Measurements from ENCODE around the gene CSTPP1.
A peak's percentile ranks its signal among the peaks of the same experiment; 100 is the strongest.

Gene CSTPP1

DNA sequence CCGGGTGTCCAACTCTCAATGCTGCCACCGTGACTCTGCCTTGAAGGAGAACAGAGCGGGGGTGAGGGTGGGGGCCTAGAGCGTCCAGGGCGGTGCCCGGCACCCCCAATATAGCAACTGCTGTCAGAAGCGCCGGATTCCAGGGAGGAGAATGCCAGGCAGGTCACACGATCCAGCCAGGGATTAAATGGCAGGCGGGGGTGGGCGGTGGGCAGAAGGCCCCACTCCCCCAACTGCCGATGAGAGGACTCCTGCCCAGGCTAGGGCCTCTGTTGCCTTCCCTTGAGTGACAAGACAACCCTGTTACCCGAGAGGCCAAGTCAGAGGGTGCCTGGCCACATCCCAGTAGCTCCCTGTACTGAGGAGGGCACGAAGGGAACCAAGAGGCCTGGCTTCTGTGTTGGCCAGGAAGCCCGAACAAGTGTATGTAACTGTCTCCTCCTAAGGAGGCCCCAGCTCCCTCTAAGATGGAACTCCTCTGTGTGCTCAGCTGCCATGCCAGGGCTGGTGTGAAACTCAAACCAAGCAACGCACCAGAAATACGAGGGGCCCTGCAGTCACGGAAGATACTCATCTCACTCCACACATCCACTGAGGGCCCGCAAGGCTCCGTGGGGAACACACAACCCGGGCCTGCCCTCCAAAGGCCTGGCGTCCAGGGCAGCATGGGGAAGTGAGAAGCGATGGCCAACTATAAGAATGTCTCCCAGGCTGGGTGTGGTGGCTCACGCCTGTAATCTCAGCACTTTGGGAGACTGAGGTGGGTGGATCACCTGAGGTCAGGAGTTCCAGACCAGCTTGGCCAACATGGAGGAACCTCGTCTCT is 246.7 kb downstream of the CSTPP1 start:
- no peak overlapping the region for H3K4me3 ChIP-seq (ENCODE audit: low read length)
- peaks cover 19% of the 10 kb centered on the region for H3K27me3 ChIP-seq (ENCODE audit: insufficient read depth, low read length)
- H3K9me3 ChIP-seq (ENCODE audit: insufficient read depth, low read depth, low read length): no peaks in the 10 kb centered on the region
- H3K36me3 ChIP-seq (ENCODE audit: insufficient read depth, low read length): peaks cover 19% of the 10 kb centered on the region; the same call in 1 of the 2 replicates
- no peak overlapping the region for H3K9ac ChIP-seq (ENCODE audit: low read depth, low read length)
- peaks cover 5% of the 10 kb centered on the region; the same call in 1 of the 2 replicates for H3K4me1 ChIP-seq (ENCODE audit: insufficient read depth, low read length)
- no peak overlapping the region for H3K27ac ChIP-seq (ENCODE audit: low read depth, low read length)
- WGBS: 93% methylated on average over 25 of the region's 25 CpGs

DNA sequence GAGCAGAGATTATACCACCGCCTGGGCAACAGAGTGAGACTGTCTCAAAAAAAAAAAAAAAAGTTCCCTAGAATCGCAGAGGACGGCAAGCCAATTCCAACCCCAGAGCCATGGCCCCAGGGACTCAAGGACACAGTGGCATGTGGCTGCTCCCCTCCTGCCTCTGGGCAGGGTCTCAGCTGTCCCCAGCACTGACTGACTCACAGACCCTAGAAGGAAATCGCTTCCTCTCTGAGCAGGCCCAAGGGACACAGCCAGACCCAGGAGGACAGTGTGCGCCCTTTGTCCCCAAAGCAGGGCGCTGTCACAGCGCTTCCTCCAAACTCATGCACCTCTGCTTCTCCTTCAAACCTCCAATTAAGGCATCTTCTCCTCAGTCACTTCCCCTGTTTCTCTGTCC is 247.4 kb downstream of the CSTPP1 start:
- Histone ChIP-seq H3K9ac (ENCODE audit: low read depth, low read length) (no peak overlapping the region), H3K4me1 (ENCODE audit: insufficient read depth, low read length) (peaks cover 5% of the 10 kb centered on the region; the same call in 1 of the 2 replicates), H3K27me3 (ENCODE audit: insufficient read depth, low read length) (peaks cover 21% of the 10 kb centered on the region), H3K27ac (ENCODE audit: low read depth, low read length) (no peak overlapping the region), H3K9me3 (ENCODE audit: insufficient read depth, low read depth, low read length) (no peaks in the 10 kb centered on the region), H3K4me3 (ENCODE audit: low read length) (no peak overlapping the region), H3K36me3 (ENCODE audit: insufficient read depth, low read length) (peaks cover 12% of the 10 kb centered on the region; the same call in 1 of the 2 replicates)
- 96% methylated on average over 7 of the region's 7 CpGs for WGBS

DNA sequence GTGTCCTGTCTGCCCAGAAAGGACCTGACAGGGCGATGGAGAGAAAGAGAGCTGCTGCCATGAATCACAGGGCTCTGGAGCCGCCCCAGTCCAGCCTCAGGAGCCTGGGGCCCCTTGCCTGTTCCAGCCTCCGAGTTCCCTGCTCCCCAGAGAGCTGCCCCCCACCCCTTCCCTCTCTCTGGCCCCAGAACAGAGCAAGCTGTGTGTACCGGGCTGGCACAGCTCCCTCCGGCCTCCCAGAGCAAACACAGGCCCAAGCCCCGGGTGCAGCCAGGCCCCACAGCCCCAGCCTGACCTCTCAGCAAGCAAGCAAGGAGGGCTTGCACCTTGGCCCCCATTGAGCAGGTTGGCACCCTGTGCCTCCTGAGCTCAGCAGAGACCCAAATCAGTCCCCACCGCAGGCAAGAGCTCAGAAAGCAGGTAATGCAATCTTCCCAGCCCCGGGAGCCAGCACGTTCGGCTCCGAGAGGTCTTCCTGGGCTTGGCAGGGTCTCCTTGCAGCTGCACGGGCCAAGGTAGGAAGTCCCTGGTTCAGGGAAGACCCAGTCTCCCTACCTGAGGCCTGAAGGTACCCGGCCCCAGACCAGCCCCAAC is 248.2 kb downstream of the CSTPP1 start:
- H3K9ac ChIP-seq (ENCODE audit: low read depth, low read length): peak overlapping the region; percentile 56
- WGBS: 37% methylated on average over 13 of the region's 13 CpGs
- H3K36me3 ChIP-seq (ENCODE audit: insufficient read depth, low read length): peaks cover 5% of the 10 kb centered on the region; the same call in 1 of the 2 replicates
- H3K27ac ChIP-seq (ENCODE audit: low read depth, low read length): peak overlapping the region; percentile 99
- peaks cover 21% of the 10 kb centered on the region for H3K27me3 ChIP-seq (ENCODE audit: insufficient read depth, low read length)
- peaks cover 5% of the 10 kb centered on the region; the same call in 1 of the 2 replicates for H3K4me1 ChIP-seq (ENCODE audit: insufficient read depth, low read length)
- H3K9me3 ChIP-seq (ENCODE audit: insufficient read depth, low read depth, low read length): no peaks in the 10 kb centered on the region
- peak overlapping the region; percentile 75 for H3K4me3 ChIP-seq (ENCODE audit: low read length)

DNA sequence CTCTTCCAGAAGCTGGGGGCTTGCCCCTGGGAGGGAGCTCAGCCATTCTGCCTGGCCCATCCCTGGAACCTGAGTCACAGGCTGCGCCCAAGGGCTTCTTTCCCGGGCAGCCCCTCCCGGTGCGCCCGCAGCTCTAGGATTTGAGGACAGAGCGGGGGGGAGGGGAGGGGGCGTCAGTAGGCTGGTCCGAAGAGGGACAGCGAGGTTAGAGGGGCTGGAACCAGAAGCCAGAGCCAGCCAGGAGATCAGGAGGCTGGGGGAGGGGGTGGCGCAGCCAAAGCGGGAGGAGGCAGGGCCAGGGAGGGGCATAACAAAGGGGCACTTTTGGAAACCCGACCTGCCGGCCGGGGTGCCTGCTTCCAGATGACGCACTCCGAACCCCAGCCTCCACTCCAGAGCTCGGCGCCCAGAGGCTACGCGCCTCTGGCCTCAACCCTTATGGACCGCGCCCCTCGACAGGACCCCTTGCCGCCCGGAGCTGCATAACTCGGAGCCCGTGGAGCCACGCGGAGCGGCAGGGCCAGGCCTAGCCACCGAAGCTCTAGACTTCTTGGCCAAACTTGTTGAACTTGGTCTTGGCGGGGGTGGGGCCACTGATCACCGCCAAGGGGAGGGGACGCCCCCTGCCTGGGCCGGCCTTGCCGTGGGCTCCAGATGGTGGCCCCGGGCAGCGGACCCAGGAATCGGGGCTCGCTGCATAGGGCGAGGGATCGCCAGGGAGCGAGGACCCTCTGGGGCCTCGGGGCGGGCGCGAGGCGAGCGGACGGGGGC is 248.9 kb downstream of the CSTPP1 start:
- peak overlapping the region; percentile 99 for H3K27ac ChIP-seq (ENCODE audit: low read depth, low read length)
- H3K4me3 ChIP-seq (ENCODE audit: low read length): peak overlapping the region; percentile 75
- no peaks in the 10 kb centered on the region; the same call in 1 of the 2 replicates for H3K36me3 ChIP-seq (ENCODE audit: insufficient read depth, low read length)
- H3K4me1 ChIP-seq (ENCODE audit: insufficient read depth, low read length): peaks cover 5% of the 10 kb centered on the region; the same call in 1 of the 2 replicates
- under 1% methylated on average over 50 of the region's 50 CpGs for WGBS
- H3K9me3 ChIP-seq (ENCODE audit: insufficient read depth, low read depth, low read length): no peaks in the 10 kb centered on the region
- peak overlapping the region; percentile 89 for H3K9ac ChIP-seq (ENCODE audit: low read depth, low read length)
- H3K27me3 ChIP-seq (ENCODE audit: insufficient read depth, low read length): peaks cover 21% of the 10 kb centered on the region

DNA sequence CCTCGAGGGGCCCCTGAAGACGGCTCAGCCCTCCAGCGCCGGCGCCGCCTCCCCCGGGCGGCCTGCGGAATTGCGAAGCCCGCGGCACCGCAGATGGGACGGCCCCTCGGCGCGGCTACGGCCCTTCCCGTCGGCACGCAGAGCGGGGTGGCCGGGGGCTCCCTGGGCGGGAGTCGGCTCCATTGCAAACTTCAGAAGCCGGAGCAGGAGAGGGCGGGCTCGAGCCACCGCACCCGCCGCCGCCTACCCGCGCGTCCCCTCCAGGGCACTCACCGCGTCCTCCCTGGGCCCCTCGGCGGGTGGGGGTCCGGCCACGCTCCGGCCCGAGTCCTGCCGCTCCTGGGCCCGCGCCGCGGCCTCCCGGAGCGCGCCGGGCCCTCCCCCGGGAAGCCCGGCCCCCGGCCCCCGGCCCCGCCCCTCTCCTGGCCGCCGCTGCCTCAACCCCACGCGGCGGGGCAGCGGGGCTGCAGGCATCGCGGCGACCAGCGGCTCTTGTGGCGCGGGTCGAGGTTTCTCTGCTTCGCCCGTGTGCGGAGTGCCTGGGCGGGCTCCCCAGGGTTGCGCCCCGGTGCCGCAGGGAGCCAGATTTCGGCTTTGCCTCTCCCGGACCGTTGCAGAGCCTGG is 249.6 kb downstream of the CSTPP1 start, which contains the start of gene PACSIN3:
Gene PACSIN3 (minus strand): TSS at position 359 of the 624 bp plus-strand sequence. CDS start 3,707 bp downstream, outside the sequence.
- H3K4me1 ChIP-seq (ENCODE audit: insufficient read depth, low read length): peaks cover 5% of the 10 kb centered on the region; the same call in 1 of the 2 replicates
- H3K36me3 ChIP-seq (ENCODE audit: insufficient read depth, low read length): no peaks in the 10 kb centered on the region; the same call in 1 of the 2 replicates
- H3K9me3 ChIP-seq (ENCODE audit: insufficient read depth, low read depth, low read length): no peaks in the 10 kb centered on the region
- H3K4me3 ChIP-seq (ENCODE audit: low read length): peak within 1 kb of the TSS; percentile 75
- peak within 1 kb of the TSS; percentile 89 for H3K9ac ChIP-seq (ENCODE audit: low read depth, low read length)
- peak within 1 kb of the TSS; percentile 99 for H3K27ac ChIP-seq (ENCODE audit: low read depth, low read length)
- WGBS: under 1% methylated on average over 80 of the region's 80 CpGs
- peaks cover 21% of the 10 kb centered on the region for H3K27me3 ChIP-seq (ENCODE audit: insufficient read depth, low read length)

DNA sequence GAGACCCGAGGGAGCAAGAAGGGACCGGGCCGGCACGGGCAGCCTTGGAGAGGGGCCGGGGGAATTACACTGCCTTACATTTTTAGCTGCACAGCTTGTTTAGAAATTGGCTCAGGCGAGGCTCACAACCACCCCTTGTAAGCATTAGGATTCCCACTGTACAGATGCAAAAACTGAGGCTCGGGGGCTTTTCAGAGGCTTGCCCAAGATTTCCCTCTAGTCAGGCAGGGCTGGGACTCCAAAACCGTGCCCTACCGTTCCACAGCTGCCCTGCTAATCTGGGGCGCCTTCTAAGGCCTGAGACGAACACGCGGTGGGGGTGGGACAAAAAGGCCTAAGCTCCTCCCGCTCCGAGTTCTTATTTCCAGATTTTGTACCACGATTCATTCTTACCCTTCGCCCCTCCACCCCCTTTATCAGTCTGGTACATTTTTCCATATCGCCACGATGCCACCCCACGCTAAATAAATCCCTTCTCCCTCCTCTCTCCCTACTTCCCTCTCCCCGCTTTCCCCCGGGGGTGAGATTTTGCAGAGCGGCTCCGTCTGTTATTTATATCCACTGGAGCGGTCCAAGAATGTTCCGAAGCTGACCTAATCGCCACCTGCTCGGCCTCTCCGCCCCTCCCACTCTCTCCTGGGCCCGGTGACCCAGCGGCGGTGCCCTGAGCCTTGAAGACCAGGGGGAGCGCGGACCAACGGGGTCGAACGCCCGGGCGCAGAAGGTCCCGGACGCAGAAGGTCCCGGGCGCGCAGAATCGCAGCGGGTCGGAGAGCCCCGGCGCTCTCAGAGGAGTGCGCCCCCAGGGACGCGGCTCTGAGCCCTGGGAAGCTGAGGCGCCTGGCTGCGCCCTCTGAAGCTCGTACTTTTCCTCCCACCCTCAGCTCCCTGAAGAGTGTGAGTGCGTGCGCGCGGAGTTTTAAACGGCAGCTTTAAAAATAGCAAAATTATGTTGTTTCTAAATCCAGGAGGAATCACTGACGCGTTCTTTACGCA is 250.4 kb downstream of the CSTPP1 start:
- peaks cover 21% of the 10 kb centered on the region for H3K27me3 ChIP-seq (ENCODE audit: insufficient read depth, low read length)
- peak overlapping the region; percentile 75 for H3K4me3 ChIP-seq (ENCODE audit: low read length)
- peak overlapping the region; percentile 80 for H3K9ac ChIP-seq (ENCODE audit: low read depth, low read length)
- H3K27ac ChIP-seq (ENCODE audit: low read depth, low read length): peak overlapping the region; percentile 84
- 1% methylated on average over 62 of the region's 63 CpGs for WGBS
- no peaks in the 10 kb centered on the region for H3K9me3 ChIP-seq (ENCODE audit: insufficient read depth, low read depth, low read length)
- H3K4me1 ChIP-seq (ENCODE audit: insufficient read depth, low read length): peaks cover 5% of the 10 kb centered on the region; the same call in 1 of the 2 replicates
- H3K36me3 ChIP-seq (ENCODE audit: insufficient read depth, low read length): no peaks in the 10 kb centered on the region; the same call in 1 of the 2 replicates

DNA sequence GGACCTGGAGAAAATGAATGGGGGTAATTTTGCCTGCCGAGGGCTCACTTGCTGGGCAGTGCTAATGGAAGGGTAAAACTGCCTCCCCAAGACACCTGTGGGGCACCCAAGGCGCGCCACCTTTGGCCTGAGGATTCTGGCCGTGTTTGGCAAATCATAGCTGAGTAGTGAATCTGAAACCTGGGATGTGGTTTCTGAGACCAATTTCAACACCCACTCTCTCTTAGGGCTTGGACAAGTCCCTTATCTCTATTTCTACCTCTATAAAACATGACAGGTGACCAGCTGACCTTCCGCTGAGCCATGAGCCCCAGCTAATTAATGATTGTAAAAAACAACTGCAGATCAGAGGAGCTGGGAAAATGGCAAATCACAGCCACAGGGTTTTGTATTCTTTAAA is 251.2 kb downstream of the CSTPP1 start:
- H3K27ac ChIP-seq (ENCODE audit: low read depth, low read length): peak overlapping the region; percentile 67; the same call in 1 of the 2 replicates

DNA sequence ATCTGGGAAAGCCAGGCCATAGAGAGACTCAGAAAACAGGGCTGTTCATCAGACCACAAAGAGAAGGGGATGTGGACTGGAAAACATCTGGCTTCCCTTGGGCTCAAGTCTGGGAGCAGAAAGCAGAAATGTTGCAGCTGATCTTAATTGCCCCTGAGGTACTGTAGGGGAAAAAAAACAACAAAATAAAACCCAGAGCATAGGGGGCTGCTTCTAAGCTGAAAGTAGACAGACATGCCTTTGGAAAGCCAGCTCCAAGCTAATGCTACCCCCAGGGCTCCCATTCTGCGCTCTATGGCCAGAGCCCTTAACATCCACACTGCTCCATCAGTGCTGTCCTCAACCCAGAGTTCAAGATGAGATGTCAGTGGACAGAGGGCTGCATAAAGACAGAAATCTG is 251.7 kb downstream of the CSTPP1 start:
- H3K27me3 ChIP-seq (ENCODE audit: insufficient read depth, low read length): peaks cover 21% of the 10 kb centered on the region
- no peaks in the 10 kb centered on the region for H3K36me3 ChIP-seq (ENCODE audit: insufficient read depth, low read length)
- H3K9me3 ChIP-seq (ENCODE audit: insufficient read depth, low read depth, low read length): no peaks in the 10 kb centered on the region
- H3K9ac ChIP-seq (ENCODE audit: low read depth, low read length): no peak overlapping the region
- no peak overlapping the region for H3K4me3 ChIP-seq (ENCODE audit: low read length)
- WGBS: 83% methylated on average over 1 of the region's 1 CpG
- no peak overlapping the region for H3K27ac ChIP-seq (ENCODE audit: low read depth, low read length)
- H3K4me1 ChIP-seq (ENCODE audit: insufficient read depth, low read length): peaks cover 5% of the 10 kb centered on the region; the same call in 1 of the 2 replicates

More for the DNA sequence above, 251.2 kb downstream of the CSTPP1 start:
- Histone ChIP-seq H3K36me3 (ENCODE audit: insufficient read depth, low read length) (no peaks in the 10 kb centered on the region), H3K4me3 (ENCODE audit: low read length) (peak overlapping the region; percentile 75), H3K9ac (ENCODE audit: low read depth, low read length) (peak overlapping the region; percentile 80), H3K27me3 (ENCODE audit: insufficient read depth, low read length) (peaks cover 21% of the 10 kb centered on the region), H3K4me1 (ENCODE audit: insufficient read depth, low read length) (peaks cover 5% of the 10 kb centered on the region; the same call in 1 of the 2 replicates), H3K9me3 (ENCODE audit: insufficient read depth, low read depth, low read length) (no peaks in the 10 kb centered on the region)
- WGBS: 40% methylated on average over 5 of the region's 5 CpGs

DNA sequence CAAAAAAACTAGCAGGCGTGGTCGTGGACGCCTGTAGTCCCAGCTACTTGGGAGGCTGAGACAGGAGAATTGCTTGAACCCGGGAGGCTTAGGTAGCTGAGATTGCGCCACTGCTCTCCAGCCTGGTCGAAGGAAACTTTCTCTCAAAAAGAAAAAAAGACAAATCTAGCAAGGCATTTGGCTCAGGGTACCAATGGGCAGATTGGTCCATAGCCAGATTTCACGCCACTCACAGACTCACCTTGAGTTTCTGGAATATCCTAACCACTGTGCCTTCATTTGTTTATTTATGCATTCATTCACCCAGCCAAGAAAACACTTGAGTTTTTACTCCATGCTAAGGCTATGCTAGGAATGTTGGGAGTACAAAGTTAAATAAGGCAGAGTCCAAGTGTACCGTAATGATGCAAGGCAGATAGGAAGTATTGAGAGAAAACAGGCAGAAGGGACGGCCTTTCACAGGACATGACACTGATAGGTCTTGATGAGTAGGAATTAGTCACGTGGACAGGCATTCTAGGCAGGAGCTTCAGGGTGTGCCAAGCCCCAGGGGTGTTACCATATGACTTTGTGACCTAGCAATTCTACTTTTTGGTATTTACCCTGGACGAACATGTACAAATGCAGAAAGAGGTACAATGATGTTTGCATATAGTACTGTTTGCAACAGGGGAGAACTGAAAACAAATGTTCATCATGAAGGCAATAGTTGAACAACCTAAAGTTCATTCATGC is 252.7 kb downstream of the CSTPP1 start:
- Histone ChIP-seq H3K9me3 (ENCODE audit: insufficient read depth, low read depth, low read length) (no peaks in the 10 kb centered on the region), H3K36me3 (ENCODE audit: insufficient read depth, low read length) (no peaks in the 10 kb centered on the region), H3K4me3 (ENCODE audit: low read length) (no peak overlapping the region), H3K27me3 (ENCODE audit: insufficient read depth, low read length) (peaks cover 21% of the 10 kb centered on the region), H3K27ac (ENCODE audit: low read depth, low read length) (no peak overlapping the region), H3K9ac (ENCODE audit: low read depth, low read length) (no peak overlapping the region), H3K4me1 (ENCODE audit: insufficient read depth, low read length) (peaks cover 8% of the 10 kb centered on the region; the same call in 1 of the 2 replicates)
- WGBS: 90% methylated on average over 11 of the region's 11 CpGs

Data from HUES64 (cell line).